HG02981 (cell line): ENCODE results near the gene MYOM1.
"Not testable (repeated sequence)": the region's sequence is repeated elsewhere in the genome, so short reads cannot be mapped to it uniquely, and the experiment has no call there.

Experiments used
- ATAC-seq: cut with Tn5 transposase; IDR thresholded peaks from one replicate; pipeline ENCODE4 v1.9.1; 2021; ENCODE audit warnings: mild to moderate bottlenecking, moderate library complexity; ENCODE audit not compliant: unreplicated experiment

The MYOM1 gene

GRCh38 chr18:3061581-3062312 is 158.0 kb downstream of the MYOM1 start:
- ATAC-seq, result no peak

DNA sequence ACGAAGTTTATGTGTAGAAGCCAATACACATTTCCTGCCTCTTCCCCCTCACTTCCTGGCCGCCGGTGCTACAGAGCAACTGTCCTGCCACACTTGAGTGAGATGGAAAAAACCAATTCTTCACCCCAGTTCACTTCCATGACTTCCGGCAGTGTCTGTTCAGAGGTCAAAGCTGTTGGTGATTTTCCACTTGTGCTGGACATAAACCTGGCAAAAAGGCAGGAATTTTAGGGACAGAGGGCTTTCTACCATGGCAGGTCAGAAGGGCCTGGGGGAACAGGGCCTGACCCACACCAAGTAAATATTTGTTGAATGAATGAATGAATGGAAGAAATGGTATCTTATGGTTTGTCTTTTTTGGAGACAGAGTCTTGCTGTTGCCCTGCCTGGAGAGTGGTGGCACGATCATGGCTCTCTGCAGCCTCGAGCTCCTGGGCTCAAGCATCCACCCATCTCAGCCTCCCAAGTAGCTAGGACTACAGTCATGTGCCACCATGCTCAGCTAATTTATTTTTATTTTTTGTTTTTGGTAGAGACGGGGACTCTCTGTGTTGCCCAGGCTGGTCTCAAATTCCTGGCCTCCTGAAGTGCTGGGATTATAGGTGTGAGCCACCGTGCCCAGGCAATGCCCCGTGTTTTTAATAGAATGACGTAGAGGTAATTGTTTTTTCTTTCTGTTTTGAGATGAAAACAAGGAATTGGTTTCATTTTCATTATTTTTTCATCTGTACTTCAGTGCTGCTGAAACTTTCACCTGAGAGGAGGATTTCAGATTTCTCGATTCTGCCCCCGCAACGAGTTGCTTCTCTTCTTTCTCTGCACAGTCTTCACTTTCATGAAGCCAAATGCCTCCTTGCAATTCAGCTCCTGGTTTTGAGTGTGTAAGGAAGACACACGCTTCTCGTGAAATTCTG is 158.8 kb downstream of the MYOM1 start:
- no peak for ATAC-seq

- no peak for ATAC-seq
These were observed 160.5 kb downstream of the MYOM1 start for GRCh38 chr18:3059272-3059671.

- no peak for ATAC-seq
These were observed 161.2 kb downstream of the MYOM1 start for GRCh38 chr18:3058328-3059191.

DNA sequence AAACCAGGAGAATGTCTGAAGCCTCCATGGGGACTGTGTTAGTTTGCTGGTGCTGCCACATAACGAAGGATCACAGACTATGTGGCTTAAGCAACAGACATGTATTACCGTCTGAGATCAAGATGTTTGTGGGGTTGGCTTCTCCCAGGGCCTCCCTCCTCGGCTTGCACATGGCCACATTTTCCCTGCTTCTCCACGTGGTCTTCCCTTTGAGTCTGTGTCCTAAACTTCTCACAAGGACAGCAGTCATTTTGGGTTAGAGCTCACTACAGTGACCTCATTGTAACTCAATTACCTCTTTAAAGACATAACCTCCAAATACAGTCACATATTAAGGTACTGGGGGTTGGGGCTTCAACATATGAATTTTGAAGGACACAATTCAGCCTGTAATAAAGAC is 162.2 kb downstream of the MYOM1 start:
- ATAC-seq, result no peak

DNA sequence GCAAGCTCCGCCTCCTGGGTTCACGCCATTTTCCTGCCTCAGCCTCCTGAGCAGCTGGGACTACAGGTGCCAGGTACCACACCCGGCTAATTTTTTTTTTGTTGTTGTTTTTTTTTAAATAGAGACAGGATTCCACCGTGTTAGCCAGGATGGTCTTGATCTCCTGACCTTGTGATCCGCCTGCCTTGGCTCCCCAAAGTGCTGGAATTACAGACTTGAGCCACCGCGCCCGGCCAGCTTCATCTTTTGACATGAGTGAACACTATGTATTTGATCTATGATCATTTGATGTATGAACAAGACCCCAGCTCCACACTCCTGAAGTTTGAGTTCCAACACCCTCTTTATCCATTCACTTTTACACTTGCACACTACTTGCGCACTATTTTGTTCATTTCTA is 163.5 kb downstream of the MYOM1 start:
- ATAC-seq, result no peak

GRCh38 chr18:3055816-3056215 is 164.0 kb downstream of the MYOM1 start:
- no peak for ATAC-seq

GRCh38 chr18:3055186-3055728 is 164.5 kb downstream of the MYOM1 start:
- ATAC-seq, result no peak

DNA sequence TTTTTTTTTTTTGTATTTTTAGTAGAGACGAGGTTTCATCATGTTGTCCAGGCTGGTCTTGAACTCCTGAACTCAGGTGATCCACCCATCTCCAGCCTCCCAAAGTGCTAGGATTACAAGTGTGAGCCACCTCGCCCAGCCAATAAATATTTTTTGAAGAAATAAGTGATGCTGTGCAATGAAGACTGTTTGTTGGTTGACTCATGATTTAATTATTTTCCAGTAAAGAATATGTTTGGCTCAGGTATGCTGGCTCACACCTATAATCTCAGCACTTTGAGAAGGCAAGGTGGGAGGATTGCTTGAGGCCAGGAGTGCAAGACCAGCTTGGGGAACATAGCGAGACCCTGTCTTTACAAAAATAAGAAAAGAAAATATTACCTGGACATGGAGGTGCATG is 165.0 kb downstream of the MYOM1 start:
- ATAC-seq, result no peak

DNA sequence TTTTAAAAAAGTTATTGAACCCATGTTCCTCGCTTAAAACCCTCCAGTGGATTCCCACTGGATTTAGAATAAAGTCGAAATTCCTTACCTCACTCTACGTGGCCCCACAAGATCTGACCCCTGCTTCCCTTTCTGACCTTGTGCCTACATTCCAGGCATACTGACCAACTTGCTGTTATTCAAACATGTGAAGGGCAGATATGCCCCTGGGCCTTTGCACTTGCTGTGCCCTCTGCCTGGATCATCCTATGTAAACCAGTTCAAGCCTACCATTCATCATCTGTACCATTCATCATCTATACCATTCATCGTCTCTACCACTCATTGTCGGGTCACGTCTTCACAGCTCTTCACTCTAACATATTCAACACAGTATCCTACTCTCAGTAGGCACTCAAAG is 165.6 kb downstream of the MYOM1 start:
- ATAC-seq, result no peak

- no peak for ATAC-seq
These were observed 166.7 kb downstream of the MYOM1 start for GRCh38 chr18:3053081-3053480.

GRCh38 chr18:3052411-3052758 is 167.4 kb downstream of the MYOM1 start:
- no peak for ATAC-seq

GRCh38 chr18:3051718-3052410 is 167.9 kb downstream of the MYOM1 start:
- no peak for ATAC-seq

DNA sequence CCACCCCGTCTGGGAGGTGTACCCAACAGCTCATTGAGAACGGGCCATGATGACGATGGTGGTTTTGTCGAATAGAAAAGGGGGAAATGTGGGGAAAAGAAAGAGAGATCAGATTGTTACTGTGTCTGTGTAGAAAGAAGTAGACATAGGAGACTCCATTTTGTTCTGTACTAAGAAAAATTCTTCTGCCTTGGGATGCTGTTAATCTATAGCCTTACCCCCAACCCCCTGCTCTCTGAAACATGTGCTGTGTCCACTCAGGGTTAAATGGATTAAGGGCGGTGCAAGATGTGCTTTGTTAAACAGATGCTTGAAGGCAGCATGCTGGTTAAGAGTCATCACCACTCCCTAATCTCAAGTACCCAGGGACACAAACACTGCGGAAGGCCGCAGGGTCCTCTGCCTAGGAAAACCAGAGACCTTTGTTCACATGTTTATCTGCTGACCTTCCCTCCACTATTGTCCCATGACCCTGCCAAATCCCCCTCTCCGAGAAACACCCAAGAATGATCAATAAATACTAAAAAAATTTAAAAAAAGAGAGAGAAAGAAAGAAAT is 169.8 kb downstream of the MYOM1 start:
- not testable (repeated sequence) for ATAC-seq

GRCh38 chr18:3048820-3049349 is 170.9 kb downstream of the MYOM1 start:
- no peak for ATAC-seq

- no peak for ATAC-seq
These were observed 171.6 kb downstream of the MYOM1 start for GRCh38 chr18:3048121-3048520.

DNA sequence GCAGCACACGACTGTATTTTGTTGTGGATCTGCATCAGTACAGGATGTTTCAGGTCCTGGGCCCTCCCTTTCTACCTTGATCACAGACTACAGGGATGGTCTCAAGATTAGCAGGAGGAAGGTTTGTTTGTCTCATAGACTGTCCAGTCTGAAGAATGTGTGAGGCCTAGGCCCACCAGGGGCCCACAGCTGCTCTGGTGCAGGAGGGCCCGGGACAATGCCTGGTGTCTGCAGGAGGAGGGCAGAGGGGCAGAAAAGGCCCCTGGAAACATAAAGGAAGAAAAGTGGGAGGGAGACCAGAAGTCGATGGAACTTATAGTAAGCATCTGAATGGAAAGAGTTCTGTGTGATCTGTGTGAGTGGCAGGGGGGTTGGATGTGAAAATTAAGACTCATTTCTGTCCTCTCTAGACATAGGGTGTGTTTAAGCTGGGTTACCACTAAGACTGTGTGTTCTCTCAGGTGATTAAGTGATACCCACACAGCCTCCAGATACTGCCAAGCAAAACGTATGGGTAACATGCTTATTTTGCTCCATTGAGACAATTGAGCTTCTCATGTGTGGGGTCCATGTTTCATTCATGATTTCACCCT is 173.5 kb downstream of the MYOM1 start:
- ATAC-seq, result no peak

DNA sequence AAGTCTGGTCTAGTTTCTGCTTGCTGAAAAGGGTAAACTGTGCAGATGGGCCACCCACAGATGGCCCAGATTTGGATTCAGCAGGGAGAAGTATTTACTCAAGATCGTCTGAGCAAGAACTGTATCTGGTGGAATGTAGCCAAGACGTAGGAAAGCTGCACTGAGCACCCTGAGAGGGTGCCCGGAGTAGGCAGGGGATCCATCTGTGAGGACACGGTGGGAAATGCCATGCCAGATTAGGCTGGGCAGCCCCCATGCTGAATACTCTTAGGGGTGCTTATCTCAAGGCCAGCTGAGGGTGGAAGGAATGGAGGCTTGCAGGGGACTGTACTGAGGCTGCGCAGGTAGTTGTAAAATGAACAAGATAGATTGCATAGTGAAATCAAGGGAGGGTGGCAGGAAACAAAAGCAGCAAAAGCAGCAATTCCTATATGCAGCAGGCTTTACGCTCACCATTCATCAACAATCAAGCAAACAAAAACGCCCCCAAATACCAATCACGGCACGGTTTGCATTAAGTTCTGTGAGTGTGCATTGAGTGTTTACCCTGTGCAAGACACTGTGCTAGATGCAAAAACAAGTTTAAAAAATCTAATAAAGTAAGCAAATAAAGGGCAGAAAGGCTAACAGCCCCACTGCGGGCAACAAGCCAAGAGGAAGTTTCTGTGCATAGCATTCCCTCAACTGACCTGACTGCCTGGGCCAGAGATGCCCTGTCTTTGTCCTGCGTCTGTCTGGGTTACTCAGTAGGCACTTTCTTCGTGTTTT is 174.7 kb downstream of the MYOM1 start:
- ATAC-seq, result no peak

DNA sequence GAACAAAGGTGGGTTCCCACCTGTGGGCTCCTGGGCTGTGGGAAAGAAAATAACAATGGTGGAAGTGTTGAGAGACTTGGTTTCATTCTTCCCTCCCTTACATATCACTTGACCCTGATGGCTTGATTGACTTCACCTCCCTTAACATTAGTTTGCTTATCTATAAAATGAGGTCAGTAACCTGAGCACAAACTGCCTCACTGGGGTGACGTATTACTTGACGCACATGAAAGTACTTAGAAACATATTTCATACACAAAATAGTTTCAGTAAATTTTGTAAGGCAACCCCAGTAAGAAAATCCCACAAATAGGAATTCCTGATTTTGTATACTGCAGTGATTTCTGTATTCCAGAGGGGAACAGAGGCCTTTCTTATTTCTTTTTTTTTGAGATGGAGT is 177.4 kb downstream of the MYOM1 start:
- no peak for ATAC-seq
